BLaER1 (cell line): ENCODE measurements around the gene ATP5F1A.

ENCODE experiments used
- H3K27ac ChIP-seq: shearing (Covaris generic); formaldehyde crosslinking; 2 replicates; pipeline ENCODE4 v1.8.1; 2022
- H3K27me3 ChIP-seq: shearing (Covaris generic); formaldehyde crosslinking; 2 replicates; pipeline ENCODE4 v1.8.1; 2022
- H3K36me3 ChIP-seq: shearing (Covaris generic); formaldehyde crosslinking; 2 replicates; pipeline ENCODE4 v1.8.1; 2022
- H3K4me1 ChIP-seq: shearing (Covaris generic); formaldehyde crosslinking; 2 replicates; pipeline ENCODE4 v1.8.1; 2022
- H3K4me2 ChIP-seq: shearing (Covaris generic); formaldehyde crosslinking; 2 replicates; pipeline ENCODE4 v1.8.1; 2022
- H3K4me3 ChIP-seq: shearing (Covaris generic); formaldehyde crosslinking; 2 replicates; pipeline ENCODE4 v1.8.1; 2022
- H3K9ac ChIP-seq: shearing (Covaris generic); formaldehyde crosslinking; 2 replicates; pipeline ENCODE4 v1.8.1; 2022
- H3K9me3 ChIP-seq: shearing (Covaris generic); formaldehyde crosslinking; 2 replicates; pipeline ENCODE4 v1.8.1; 2022
- H4K20me1 ChIP-seq: shearing (Covaris generic); formaldehyde crosslinking; 2 replicates; pipeline ENCODE4 v1.8.1; 2022
- Cebpa-rat ChIP-seq: shearing (Covaris generic); IDR thresholded peaks from 2 replicates; pipeline ENCODE4 v1.8.1; 2022

The ATP5F1A gene

GRCh38 chr18:46079336-46079735 is 18.8 kb downstream of the ATP5F1A start:
- Histone ChIP-seq H3K27me3 (no peaks in the 10 kb centered on the region), H3K9ac (no peak overlapping the region), H3K36me3 (peaks cover 78% of the 10 kb centered on the region), H3K9me3 (no peaks in the 10 kb centered on the region), H3K4me3 (no peak overlapping the region), H4K20me1 (peaks cover 40% of the 10 kb centered on the region), H3K4me2 (no peak overlapping the region), H3K4me1 (no peaks in the 10 kb centered on the region), H3K27ac (no peak overlapping the region)
- no peak for TF ChIP-seq Cebpa-rat

- peaks cover 17% of the 10 kb centered on the region; the same call in 1 of the 2 replicates for H3K4me1 ChIP-seq
- no peak overlapping the region for H3K4me2 ChIP-seq
- peaks cover 48% of the 10 kb centered on the region for H4K20me1 ChIP-seq
- H3K9ac ChIP-seq, result no peak overlapping the region
- H3K27me3 ChIP-seq, result peaks cover 36% of the 10 kb centered on the region
- H3K9me3 ChIP-seq, result no peaks in the 10 kb centered on the region
- TF ChIP-seq Cebpa-rat, result no peak
- no peak overlapping the region for H3K4me3 ChIP-seq
- H3K36me3 ChIP-seq, result peaks cover 27% of the 10 kb centered on the region
- no peak overlapping the region for H3K27ac ChIP-seq
These were observed 24.4 kb downstream of the ATP5F1A start for GRCh38 chr18:46073474-46074331.

GRCh38 chr18:46072959-46073358 is 25.1 kb downstream of the ATP5F1A start:
- Histone ChIP-seq H3K36me3 (peaks cover 19% of the 10 kb centered on the region), H4K20me1 (peaks cover 48% of the 10 kb centered on the region), H3K27me3 (peaks cover 36% of the 10 kb centered on the region), H3K9ac (no peak overlapping the region), H3K4me1 (peaks cover 17% of the 10 kb centered on the region; the same call in 1 of the 2 replicates), H3K9me3 (no peaks in the 10 kb centered on the region), H3K27ac (no peak overlapping the region), H3K4me3 (no peak overlapping the region), H3K4me2 (no peak overlapping the region)
- TF ChIP-seq Cebpa-rat, result no peak

- Histone ChIP-seq H3K4me1 (peaks cover 17% of the 10 kb centered on the region; the same call in 1 of the 2 replicates), H3K9me3 (no peaks in the 10 kb centered on the region), H3K4me3 (peak overlapping the region; percentile 67), H3K27ac (no peak overlapping the region), H3K27me3 (peaks cover 36% of the 10 kb centered on the region), H3K4me2 (peak overlapping the region; percentile 83), H4K20me1 (peaks cover 43% of the 10 kb centered on the region), H3K9ac (no peak overlapping the region; the same call in 1 of the 2 replicates), H3K36me3 (peaks cover 14% of the 10 kb centered on the region)
- no peak for TF ChIP-seq Cebpa-rat
These were observed 25.7 kb downstream of the ATP5F1A start for GRCh38 chr18:46072376-46072867.

- Histone ChIP-seq H3K9me3 (no peaks in the 10 kb centered on the region), H3K4me3 (peak within 1 kb of the TSS; percentile 67), H3K36me3 (0 out of 2 replicates have a peak, but pooled peaks cover 9% of the 10 kb centered on the region), H3K4me2 (peak within 1 kb of the TSS; percentile 83), H3K4me1 (peaks cover 17% of the 10 kb centered on the region; the same call in 1 of the 2 replicates), H4K20me1 (peaks cover 37% of the 10 kb centered on the region), H3K27ac (no peak within 1 kb of the TSS), H3K9ac (peak within 1 kb of the TSS; percentile 65), H3K27me3 (peaks cover 36% of the 10 kb centered on the region)
- TF ChIP-seq Cebpa-rat, result no peak
These were observed 26.3 kb downstream of the ATP5F1A start, which contains the start of gene PSTPIP2 for GRCh38 chr18:46071653-46072375. TSS of gene PSTPIP2 (minus strand) at chr18:46072260. CDS start at chr18:46072188, 72 bp downstream.

- H3K4me3 ChIP-seq, result peak overlapping the region; percentile 67
- H3K4me2 ChIP-seq, result peak overlapping the region; percentile 83
- TF ChIP-seq Cebpa-rat, result no peak
- H3K9me3 ChIP-seq, result no peaks in the 10 kb centered on the region
- H3K4me1 ChIP-seq, result peaks cover 17% of the 10 kb centered on the region; the same call in 1 of the 2 replicates
- H3K27me3 ChIP-seq, result peaks cover 36% of the 10 kb centered on the region
- H3K36me3 ChIP-seq, result 0 out of 2 replicates have a peak, but pooled peaks cover 9% of the 10 kb centered on the region
- H3K27ac ChIP-seq, result no peak overlapping the region
- H3K9ac ChIP-seq, result peak overlapping the region; percentile 65; the same call in 1 of the 2 replicates
- H4K20me1 ChIP-seq, result peaks cover 37% of the 10 kb centered on the region
These were observed 27.1 kb downstream of the ATP5F1A start for GRCh38 chr18:46070815-46071652.

GRCh38 chr18:46070232-46070631 is 27.9 kb downstream of the ATP5F1A start:
- Histone ChIP-seq H3K4me1 (peaks cover 17% of the 10 kb centered on the region; the same call in 1 of the 2 replicates), H3K4me3 (no peak overlapping the region), H3K9me3 (no peaks in the 10 kb centered on the region), H4K20me1 (peaks cover 37% of the 10 kb centered on the region), H3K4me2 (no peak overlapping the region), H3K36me3 (0 out of 2 replicates have a peak, but pooled peaks cover 8% of the 10 kb centered on the region), H3K27ac (no peak overlapping the region), H3K9ac (no peak overlapping the region), H3K27me3 (peaks cover 36% of the 10 kb centered on the region)
- TF ChIP-seq Cebpa-rat, result no peak

- no peak for TF ChIP-seq Cebpa-rat
- 0 out of 2 replicates have a peak, but pooled peaks cover 5% of the 10 kb centered on the region for H3K36me3 ChIP-seq
- no peak overlapping the region for H3K27ac ChIP-seq
- H3K27me3 ChIP-seq, result peaks cover 36% of the 10 kb centered on the region
- no peak overlapping the region for H3K4me2 ChIP-seq
- H3K9ac ChIP-seq, result no peak overlapping the region
- no peak overlapping the region for H3K4me3 ChIP-seq
- H4K20me1 ChIP-seq, result peaks cover 36% of the 10 kb centered on the region
- peaks cover 17% of the 10 kb centered on the region; the same call in 1 of the 2 replicates for H3K4me1 ChIP-seq
- no peaks in the 10 kb centered on the region for H3K9me3 ChIP-seq
These were observed 28.6 kb downstream of the ATP5F1A start for GRCh38 chr18:46069524-46069923.

- peaks cover 36% of the 10 kb centered on the region for H3K27me3 ChIP-seq
- H3K4me1 ChIP-seq, result peaks cover 17% of the 10 kb centered on the region; the same call in 1 of the 2 replicates
- no peak overlapping the region for H3K9ac ChIP-seq
- 0 out of 2 replicates have a peak, but pooled peaks cover 5% of the 10 kb centered on the region for H3K36me3 ChIP-seq
- no peak overlapping the region for H3K4me3 ChIP-seq
- peaks cover 29% of the 10 kb centered on the region for H4K20me1 ChIP-seq
- H3K4me2 ChIP-seq, result no peak overlapping the region
- no peaks in the 10 kb centered on the region for H3K9me3 ChIP-seq
- no peak overlapping the region for H3K27ac ChIP-seq
- TF ChIP-seq Cebpa-rat, result no peak
These were observed 29.3 kb downstream of the ATP5F1A start for GRCh38 chr18:46068763-46069162.
